IMR-90 (cell line): ENCODE results near the gene AJAP1. TPM values are rescaled to one million over a fixed set of nuclear protein-coding genes. Genes with fewer than 3 reads are reported as not detected.

ENCODE experiments used
- ATAC-seq: fragments of 200-7000 bp; cut with Tn5 transposase; 2 replicates; pipeline ENCODE4 v1.9.1; 2020; ENCODE audit warnings: low read depth, mild to moderate bottlenecking, moderate library complexity
- BruUV-seq: library from RNA; stranded (reverse); fragments of 400-500 nt; replicated peaks from 2 replicates; lab custom pipeline; 2021; lab: Mats Ljungman, UMichigan
- CTCF ChIA-PET: fragments of 300-600 bp; formaldehyde crosslinking; extraction: SDS; loops from one replicate; lab custom pipeline; 2021; ENCODE audit warnings: antibody characterized with exemption; lab: Yijun Ruan, JAX
- POLR2A ChIA-PET: fragments of 300-600 bp; sonication (Branson Sonifier 250); formaldehyde crosslinking; loops from one replicate; lab custom pipeline; 2022; ENCODE audit warnings: antibody characterized with exemption; ENCODE audit not compliant: unreplicated experiment; lab: Charles Lee
- DNase-seq: peaks from one replicate; pipeline ENCODE4 v3.0.0; 2013
- H2AFZ ChIP-seq: replicated peaks from 2 replicates; pipeline ENCODE3; 2013; ENCODE audit warnings: low read length, mild to moderate bottlenecking; ENCODE audit not compliant: poor library complexity
- H2AK5ac ChIP-seq: 2 replicates; pipeline ENCODE4 v1.6.1; 2013; ENCODE audit warnings: low read depth, low read length, inconsistent platforms
- H2AK9ac ChIP-seq: replicated peaks from 2 replicates; pipeline ENCODE3; 2013; ENCODE audit warnings: mild to moderate bottlenecking, low read depth, low read length, moderate library complexity; ENCODE audit not compliant: poor library complexity
- H2BK120ac ChIP-seq: 2 replicates; pipeline ENCODE4 v1.6.1; 2013; ENCODE audit warnings: low read depth, low read length, inconsistent platforms
- H2BK15ac ChIP-seq: 3 replicates; pipeline ENCODE4 v1.6.1; 2013; ENCODE audit warnings: low read depth, low read length, inconsistent platforms
- H2BK20ac ChIP-seq: 2 replicates; pipeline ENCODE4 v1.6.1; 2013; ENCODE audit warnings: low read depth, mild to moderate bottlenecking, inconsistent platforms, low read length, moderate library complexity
- H2BK5ac ChIP-seq: 2 replicates; pipeline ENCODE4 v1.6.1; 2013; ENCODE audit warnings: mild to moderate bottlenecking, low read depth, low read length, inconsistent platforms; ENCODE audit not compliant: poor library complexity, severe bottlenecking
- H3K14ac ChIP-seq: replicated peaks from 2 replicates; pipeline ENCODE4 v1.6.1; 2013; ENCODE audit warnings: low read depth, low read length, inconsistent platforms
- H3K18ac ChIP-seq: 2 replicates; pipeline ENCODE4 v1.6.1; 2013; ENCODE audit warnings: low read depth, low read length, control low read depth
- H3K23ac ChIP-seq: 2 replicates; pipeline ENCODE4 v1.6.1; 2013; ENCODE audit warnings: low read depth, low read length, inconsistent platforms
- H3K27ac ChIP-seq: 2 replicates; pipeline ENCODE4 v1.5.1; 2013; ENCODE audit warnings: mild to moderate bottlenecking, control low read depth, low read length; ENCODE audit not compliant: insufficient read depth
- H3K27me3 ChIP-seq: 2 replicates; pipeline ENCODE4 v1.6.1; 2013; ENCODE audit warnings: low read length; ENCODE audit not compliant: control insufficient read depth, insufficient read depth
- H3K36me3 ChIP-seq: 2 replicates; pipeline ENCODE4 v1.6.1; 2013; ENCODE audit warnings: low read length, mixed read lengths; ENCODE audit not compliant: control insufficient read depth, insufficient read depth
- H3K4ac ChIP-seq: 2 replicates; pipeline ENCODE4 v1.6.1; 2013; ENCODE audit warnings: low read depth, low read length, inconsistent platforms
- H3K4me1 ChIP-seq: 2 replicates; pipeline ENCODE4 v1.6.1; 2013; ENCODE audit warnings: low read length, mixed read lengths; ENCODE audit not compliant: control insufficient read depth, insufficient read depth
- H3K4me2 ChIP-seq: 2 replicates; pipeline ENCODE4 v1.6.1; 2013; ENCODE audit warnings: low read depth, mild to moderate bottlenecking, control low read depth, low read length, moderate library complexity
- H3K4me3 ChIP-seq: 2 replicates; pipeline ENCODE4 v1.5.1; 2013; ENCODE audit warnings: low read depth, mild to moderate bottlenecking, control low read depth, low read length, moderate library complexity; ENCODE audit not compliant: insufficient read depth
- H3K56ac ChIP-seq: 2 replicates; pipeline ENCODE4 v1.6.1; 2013; ENCODE audit warnings: low read length, inconsistent platforms; ENCODE audit not compliant: insufficient read depth; ENCODE audit errors: extremely low read depth
- H3K79me1 ChIP-seq, 2 experiments: 2 replicates each; pipeline ENCODE4 v1.6.1; 2013; ENCODE audit warnings: low read length in 2 of 2, inconsistent platforms in 1 of 2, low read depth in 1 of 2
- H3K9ac ChIP-seq: 2 replicates; pipeline ENCODE4 v1.6.1; 2013; ENCODE audit warnings: low read depth, low read length, control low read depth
- H3K9me1 ChIP-seq: 2 replicates; pipeline ENCODE4 v1.6.1; 2013; ENCODE audit warnings: low read length, inconsistent platforms; ENCODE audit not compliant: insufficient read depth
- H3K9me3 ChIP-seq: 2 replicates; pipeline ENCODE4 v1.6.1; 2013; ENCODE audit warnings: low read length; ENCODE audit not compliant: control insufficient read depth, insufficient read depth
- H4K20me1 ChIP-seq: 2 replicates; pipeline ENCODE4 v1.6.1; 2013; ENCODE audit warnings: low read length, inconsistent platforms; ENCODE audit not compliant: insufficient read depth
- H4K5ac ChIP-seq: 2 replicates; pipeline ENCODE4 v1.6.1; 2013; ENCODE audit warnings: mild to moderate bottlenecking, low read depth, low read length, control low read depth
- H4K8ac ChIP-seq, 2 experiments: 2 replicates each; pipeline ENCODE4 v1.6.1; 2013; ENCODE audit warnings: low read depth in 2 of 2, low read length in 2 of 2, control low read depth in 1 of 2, inconsistent platforms in 1 of 2
- H4K91ac ChIP-seq: 2 replicates; pipeline ENCODE4 v1.6.1; 2013; ENCODE audit warnings: low read depth, low read length, inconsistent platforms; ENCODE audit not compliant: insufficient read depth
- BHLHE40 ChIP-seq: fragments of 150-350 bp; IDR thresholded peaks from 2 replicates; pipeline ENCODE4 v1.6.1; 2016; ENCODE audit warnings: mild to moderate bottlenecking, low read depth, low read length
- CEBPB ChIP-seq: IDR thresholded peaks from 2 replicates; pipeline ENCODE4 v1.6.1; 2012; ENCODE audit warnings: low read depth, low read length, improper control_type of control experiment
- CHD1 ChIP-seq: IDR thresholded peaks from 2 replicates; pipeline ENCODE4 v1.6.1; 2012; ENCODE audit warnings: low read depth, low read length, improper control_type of control experiment
- CTCF ChIP-seq: conservative IDR thresholded peaks from 2 replicates; pipeline ENCODE4 v1.5.1; 2012; ENCODE audit warnings: mild to moderate bottlenecking, low read depth, low read length, improper control_type of control experiment
- ELK1 ChIP-seq: fragments of 150-350 bp; IDR thresholded peaks from 2 replicates; pipeline ENCODE4 v1.6.1; 2016; ENCODE audit warnings: low read depth, mild to moderate bottlenecking, low read length, moderate library complexity, borderline replicate concordance
- FOS ChIP-seq: fragments of 150-350 bp; IDR thresholded peaks from 2 replicates; pipeline ENCODE4 v1.6.1; 2016; ENCODE audit warnings: low read depth, low read length
- MAFK ChIP-seq: IDR thresholded peaks from 2 replicates; pipeline ENCODE4 v1.6.1; 2012; ENCODE audit warnings: low read depth, low read length, improper control_type of control experiment
- MAZ ChIP-seq: IDR thresholded peaks from 2 replicates; pipeline ENCODE4 v1.6.1; 2012; ENCODE audit warnings: low read depth, mild to moderate bottlenecking, low read length, improper control_type of control experiment, moderate library complexity, borderline replicate concordance
- MXI1 ChIP-seq: IDR thresholded peaks from 2 replicates; pipeline ENCODE4 v1.6.1; 2012; ENCODE audit warnings: low read depth, mild to moderate bottlenecking, low read length, moderate library complexity, borderline replicate concordance
- NFE2L2 ChIP-seq: fragments of 150-350 bp; IDR thresholded peaks from 2 replicates; pipeline ENCODE4 v1.6.1; 2016; ENCODE audit warnings: low read depth, mild to moderate bottlenecking, low read length
- POLR2A ChIP-seq: IDR thresholded peaks from 2 replicates; pipeline ENCODE4 v1.6.1; 2012; ENCODE audit warnings: mild to moderate bottlenecking, low read depth, low read length
- RAD21 ChIP-seq: IDR thresholded peaks from 2 replicates; pipeline ENCODE4 v1.6.1; 2012; ENCODE audit warnings: low read length, improper control_type of control experiment
- RCOR1 ChIP-seq: IDR thresholded peaks from 2 replicates; pipeline ENCODE4 v1.6.1; 2012; ENCODE audit warnings: mild to moderate bottlenecking, low read length, improper control_type of control experiment; ENCODE audit not compliant: insufficient replicate concordance
- RFX5 ChIP-seq: IDR thresholded peaks from 2 replicates; pipeline ENCODE4 v1.8.0; 2012; ENCODE audit warnings: low read depth, mild to moderate bottlenecking, low read length, moderate library complexity
- SMC3 ChIP-seq: fragments of 150-350 bp; IDR thresholded peaks from 2 replicates; pipeline ENCODE4 v1.6.1; 2016; ENCODE audit warnings: low read depth, mild to moderate bottlenecking, antibody characterized with exemption, low read length, moderate library complexity
- USF2 ChIP-seq: fragments of 150-350 bp; IDR thresholded peaks from 2 replicates; pipeline ENCODE4 v1.6.1; 2017; ENCODE audit warnings: mild to moderate bottlenecking, antibody characterized with exemption, low read length, low read depth
- WGBS, 2 experiments: methylation state at CpG; one replicate each; pipeline versions ENCODE4 v1.1.5 to v1.1.7; 2013; ENCODE audit warnings: missing lambda C conversion rate in 2 of 2; ENCODE audit not compliant: insufficient read length in 1 of 2; ENCODE audit errors: extremely low coverage in 2 of 2; 5-methylcytosine and 5-hydroxymethylcytosine counted together
- dilution Hi-C: fragments of 300-500 bp; cut with HindIII; formaldehyde crosslinking; loops from one replicate; pipeline ENCODE4 v1.14.3; 2018; ENCODE audit warnings: low sequenced_read_pairs; ENCODE audit not compliant: unreplicated experiment
- in situ Hi-C: fragments of 300-500 bp; cut with MboI; formaldehyde crosslinking; loops from 3 replicates; pipeline ENCODE4 v1.14.3; 2019; ENCODE audit warnings: low sequenced_read_pairs, inconsistent platforms, mixed read lengths
- intact Hi-C: fragments of 100-400 bp; cut with micrococcal nuclease; formaldehyde crosslinking; loops from 2 replicates; pipeline ENCODE4 v1.10.0; 2022
- polyA plus RNA-seq, 3 experiments: library from polyadenylated mRNA; depleted of rRNA; stranded (reverse); fragments of >200 nt; gene quantifications; 2 replicates each; pipeline ENCODE4 v1.2.3, GENCODE V29; 2012; ENCODE audit warnings: low replicate concordance in 1 of 3
- total RNA-seq: library from RNA; depleted of rRNA; stranded (reverse); fragments of >200 nt; gene quantifications from 2 replicates; pipeline ENCODE4 v1.2.3, GENCODE V29; 2012

AJAP1 gene
- total and polyA plus RNA-seq, 2 of the 4 experiments (the other 2 are of a cell fraction): under 0.01 to 0.02 TPM

DNA sequence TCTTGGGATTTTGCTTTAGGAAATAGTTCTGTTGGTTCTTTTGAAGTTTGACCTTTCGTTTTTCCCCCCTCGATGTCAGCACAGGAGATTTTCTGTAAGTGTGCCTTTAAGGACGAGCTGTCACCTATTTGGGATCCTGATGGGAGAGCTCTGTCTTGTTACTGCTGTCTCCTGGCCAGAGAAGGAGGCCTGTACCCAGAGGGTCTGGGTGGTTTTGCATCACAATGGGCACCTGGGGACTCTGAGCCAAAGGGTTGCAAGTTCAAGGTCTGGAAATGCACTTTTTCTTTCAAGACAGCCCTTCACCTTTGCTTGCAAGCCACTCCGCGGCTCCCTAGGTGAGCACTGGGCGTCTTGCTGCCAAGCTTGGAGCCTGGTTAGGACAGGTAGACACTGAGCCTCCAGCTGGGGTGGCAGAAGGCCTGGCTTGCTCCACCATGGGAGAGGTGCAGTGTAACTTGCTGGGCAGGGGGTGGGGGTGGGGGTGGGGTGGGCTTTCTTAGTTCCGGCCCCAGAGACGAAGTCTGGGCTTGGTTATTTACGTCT, 2.9 kb downstream of the AJAP1 start:
- no peak for TF ChIP-seq RFX5
- TF ChIP-seq NFE2L2: no peak
- TF ChIP-seq CEBPB: no peak
- no peak for TF ChIP-seq BHLHE40
- no peak for TF ChIP-seq MAZ
- TF ChIP-seq MAFK: no peak
- TF ChIP-seq POLR2A: no peak
- TF ChIP-seq CTCF: no peak
- TF ChIP-seq ELK1: no peak
- TF ChIP-seq MXI1: no peak
- no peak for TF ChIP-seq USF2
- no peak for TF ChIP-seq RCOR1
- TF ChIP-seq RAD21: no peak
- no peak for TF ChIP-seq SMC3
- TF ChIP-seq CHD1: no peak
- no peak for TF ChIP-seq FOS
- Histone ChIP-seq H3K9me3 (no peaks in the 10 kb centered on the region), H2AK9ac (no peak overlapping the region), H3K9me1 (no peaks in the 10 kb centered on the region), H3K36me3 (no peaks in the 10 kb centered on the region), H3K23ac (no peak overlapping the region), H3K18ac (no peak overlapping the region), H3K27me3 (peaks cover 12% of the 10 kb centered on the region), H3K4ac (no peak overlapping the region), H2BK5ac (no peak overlapping the region), H4K8ac (no peak overlapping the region), H3K79me1 (no peaks in the 10 kb centered on the region), H3K27ac (no peak overlapping the region), H2BK15ac (no peak overlapping the region), H3K14ac (no peak overlapping the region), H4K20me1 (no peaks in the 10 kb centered on the region), H3K9ac (no peak overlapping the region), H3K4me3 (no peak overlapping the region), H2BK20ac (no peak overlapping the region), H2AFZ (no peak overlapping the region), H4K91ac (no peak overlapping the region), H2AK5ac (no peak overlapping the region), H3K56ac (no peak overlapping the region), H2BK120ac (no peak overlapping the region), H3K4me1 (no peaks in the 10 kb centered on the region), H4K5ac (no peak overlapping the region), H3K4me2 (no peak overlapping the region)
- no TSS peak for BruUV-seq
- POLR2A ChIA-PET: no interaction called here
- ATAC-seq (no peak), DNase-seq (no peak)
- dilution Hi-C loops (no loop called here), in situ Hi-C loops (loop anchor here (25.0 kb wide), 1 partner anchor 1305 kb away; no protein-coding TSS in a partner anchor), intact Hi-C loops (no loop called here)
- CTCF ChIA-PET: interaction anchor here (0.6 kb wide), 1 partner anchor 14 kb away, joined by 3 read pairs; no protein-coding TSS in a partner anchor
- 0% methylated on average over 3 of the region's 9 CpGs; no CpG with 5 or more reads in 1 of the 2 experiments for WGBS, 2 experiments
